ENCODE data around the gene WFS1.

The WFS1 gene

DNA sequence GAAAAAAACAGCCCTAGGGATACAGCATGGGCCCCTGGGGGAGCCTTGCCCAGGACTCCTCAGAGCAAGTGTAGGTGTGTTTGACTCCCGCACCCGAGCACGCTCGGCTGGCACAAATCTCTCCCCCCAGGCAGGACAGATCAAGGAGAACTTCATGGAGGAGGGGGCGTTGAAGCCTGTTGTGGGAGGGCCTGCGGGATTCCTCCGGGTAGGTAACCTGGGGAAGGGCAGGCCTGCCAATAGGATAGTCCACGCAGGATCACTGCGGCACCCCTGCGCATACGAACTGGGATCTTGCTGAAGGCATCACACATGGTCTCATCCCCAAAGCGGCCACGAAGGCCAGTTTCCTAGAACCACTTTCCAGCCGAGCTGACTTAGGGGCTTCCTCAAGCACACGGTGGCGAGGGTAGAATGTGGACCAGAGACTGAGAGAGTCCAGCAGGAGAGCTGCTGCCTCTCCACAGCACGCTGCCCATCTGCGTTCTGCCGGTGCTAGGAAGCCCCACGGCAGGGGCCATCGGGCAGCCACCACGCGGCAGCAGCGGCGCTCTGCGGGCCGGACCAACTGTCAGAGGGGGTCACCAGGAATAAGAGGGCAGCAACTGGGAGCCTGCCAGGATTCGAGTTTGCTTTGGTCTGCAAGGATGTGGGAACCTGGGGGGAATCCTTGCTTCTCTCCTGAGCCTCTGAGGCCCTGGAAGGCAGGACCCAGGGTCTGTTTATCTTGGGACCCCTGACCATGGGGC, 56.8 kb downstream of the WFS1 start:
- no peak overlapping the region for H3K4me3 ChIP-seq (ENCODE audit: low read depth, low read length)
- TF ChIP-seq, protein P1, sequence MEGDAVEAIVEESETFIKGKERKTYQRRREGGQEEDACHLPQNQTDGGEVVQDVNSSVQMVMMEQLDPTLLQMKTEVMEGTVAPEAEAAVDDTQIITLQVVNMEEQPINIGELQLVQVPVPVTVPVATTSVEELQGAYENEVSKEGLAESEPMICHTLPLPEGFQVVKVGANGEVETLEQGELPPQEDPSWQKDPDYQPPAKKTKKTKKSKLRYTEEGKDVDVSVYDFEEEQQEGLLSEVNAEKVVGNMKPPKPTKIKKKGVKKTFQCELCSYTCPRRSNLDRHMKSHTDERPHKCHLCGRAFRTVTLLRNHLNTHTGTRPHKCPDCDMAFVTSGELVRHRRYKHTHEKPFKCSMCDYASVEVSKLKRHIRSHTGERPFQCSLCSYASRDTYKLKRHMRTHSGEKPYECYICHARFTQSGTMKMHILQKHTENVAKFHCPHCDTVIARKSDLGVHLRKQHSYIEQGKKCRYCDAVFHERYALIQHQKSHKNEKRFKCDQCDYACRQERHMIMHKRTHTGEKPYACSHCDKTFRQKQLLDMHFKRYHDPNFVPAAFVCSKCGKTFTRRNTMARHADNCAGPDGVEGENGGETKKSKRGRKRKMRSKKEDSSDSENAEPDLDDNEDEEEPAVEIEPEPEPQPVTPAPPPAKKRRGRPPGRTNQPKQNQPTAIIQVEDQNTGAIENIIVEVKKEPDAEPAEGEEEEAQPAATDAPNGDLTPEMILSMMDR (IDR thresholded peaks at IDR 0.05; ENCODE audit: low read depth, low read length) = no peak

DNA sequence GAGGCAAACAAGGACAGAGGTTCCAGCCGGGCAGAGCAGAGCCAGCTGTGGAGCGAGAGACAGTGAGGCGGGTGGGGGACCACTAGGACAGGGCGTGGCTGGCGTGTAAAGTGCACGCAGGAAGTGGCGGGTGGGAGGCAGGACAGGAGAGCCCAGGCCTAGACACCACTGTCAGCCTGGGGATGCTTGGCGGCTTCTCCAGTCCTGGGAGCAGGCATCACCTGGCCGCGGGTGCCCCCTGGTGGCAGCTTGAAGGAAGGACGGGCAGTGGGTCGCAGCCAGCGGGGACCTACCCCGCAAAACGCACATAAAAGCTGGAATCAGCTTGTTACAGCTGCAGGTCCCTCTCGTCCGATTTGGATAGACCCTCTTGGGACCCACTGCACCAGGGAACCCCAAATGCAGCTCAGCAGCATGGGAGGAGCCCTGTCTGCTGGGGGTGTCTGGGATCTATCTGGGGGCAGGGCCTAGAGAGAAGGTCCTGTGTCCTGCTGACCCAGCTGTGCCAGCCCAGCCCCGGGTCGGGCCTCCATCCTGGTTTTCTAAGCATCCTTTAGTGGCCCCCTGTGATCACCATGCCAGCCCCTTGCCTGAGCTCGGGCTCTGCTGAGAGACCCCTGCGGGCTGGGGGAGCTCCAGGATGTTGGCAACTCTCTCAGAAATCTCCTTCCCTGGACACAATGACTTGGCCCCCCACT, 57.7 kb downstream of the WFS1 start:
- H3K4me3 ChIP-seq (ENCODE audit: low read depth, low read length) = no peak overlapping the region
- TF ChIP-seq, protein P1 (IDR thresholded peaks at IDR 0.05; ENCODE audit: low read depth, low read length) = peak; percentile 93

DNA sequence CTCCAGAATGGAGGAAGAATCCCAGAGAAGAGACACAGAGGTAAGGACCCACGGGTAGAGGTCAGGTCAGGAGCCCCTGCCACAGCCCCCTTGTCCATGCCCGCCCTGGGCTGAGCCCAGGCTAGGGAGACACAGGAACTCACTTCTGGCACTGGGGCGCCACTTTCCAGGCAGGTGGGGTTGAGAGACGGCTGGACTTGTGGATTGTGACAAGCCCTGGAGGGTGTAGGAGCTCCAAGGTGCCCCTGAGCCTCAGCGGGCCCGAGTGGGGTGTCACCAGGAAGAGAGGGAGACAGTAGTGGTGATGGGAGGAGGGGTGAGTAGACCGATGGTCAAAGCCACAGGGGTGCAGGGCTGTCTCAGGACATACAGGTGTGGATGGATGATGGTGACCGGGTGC, 58.9 kb downstream of the WFS1 start:
- H3K4me3 ChIP-seq (ENCODE audit: low read depth, low read length) = no peak overlapping the region
- TF ChIP-seq, protein P1 (IDR thresholded peaks at IDR 0.05; ENCODE audit: low read depth, low read length) = no peak

DNA sequence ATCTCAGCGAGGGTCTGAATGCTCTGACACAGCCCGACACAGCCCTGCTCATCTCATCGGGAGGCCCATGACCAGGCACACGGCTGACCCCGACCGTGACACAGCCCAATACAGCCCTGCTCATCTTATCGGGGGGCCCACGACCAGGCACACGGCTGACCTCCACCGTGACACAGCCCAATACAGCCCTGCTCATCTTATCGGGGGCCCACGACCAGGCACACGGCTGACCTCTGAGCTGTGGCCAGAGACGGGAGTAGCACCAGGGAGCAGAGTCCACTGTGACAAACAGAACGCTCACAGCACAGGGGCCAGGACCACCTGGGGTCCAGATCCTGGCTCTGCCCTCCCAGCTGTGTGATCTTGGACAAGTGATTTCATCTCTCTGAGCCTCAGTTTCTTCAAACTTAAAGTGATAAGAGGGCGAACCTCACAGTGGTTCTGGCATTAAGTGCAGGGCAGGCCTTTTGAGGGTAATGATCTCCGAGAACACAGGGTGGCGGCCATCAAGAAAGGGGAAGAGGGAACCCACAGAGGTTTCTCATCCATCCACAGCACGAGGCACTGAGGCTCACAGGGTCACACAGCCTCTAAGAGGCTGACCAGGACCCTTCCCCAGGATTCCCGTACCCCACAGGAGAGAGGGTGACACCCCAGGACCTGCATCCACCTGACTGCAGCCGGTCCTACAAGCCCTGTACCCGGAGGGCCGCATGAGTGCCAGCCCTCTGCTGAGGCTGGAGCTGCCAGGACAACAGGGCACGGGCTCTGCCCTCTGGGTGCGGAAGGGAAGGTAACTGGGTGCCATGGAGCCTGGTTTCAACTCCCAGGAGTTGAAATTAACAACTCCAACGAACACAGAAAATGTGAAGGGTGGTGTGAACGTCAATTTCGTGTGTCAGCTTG, 60.1 kb downstream of the WFS1 start:
- TF ChIP-seq, protein P1 (IDR thresholded peaks at IDR 0.05; ENCODE audit: low read depth, low read length) = no peak
- no peak overlapping the region for H3K4me3 ChIP-seq (ENCODE audit: low read depth, low read length)

DNA sequence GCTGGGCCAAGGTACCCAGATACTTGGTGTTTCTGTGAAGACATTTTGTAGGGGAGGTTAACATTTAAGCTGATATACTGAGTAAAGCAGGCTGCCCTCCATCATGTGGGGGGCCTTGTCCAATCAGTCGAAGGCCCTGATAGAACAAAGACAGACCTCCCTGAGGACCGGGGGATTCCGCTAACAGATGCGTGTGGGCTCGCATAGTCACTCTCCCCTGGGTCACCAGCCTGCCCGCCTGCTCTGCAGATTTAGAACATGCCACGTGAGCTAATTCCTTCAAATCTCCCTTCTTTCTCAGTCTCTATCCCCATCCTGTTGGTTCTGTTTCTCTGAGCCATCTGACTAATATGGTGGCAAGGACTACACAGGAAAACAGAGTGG, 60.7 kb downstream of the WFS1 start:
- TF ChIP-seq, protein P1 (IDR thresholded peaks at IDR 0.05; ENCODE audit: low read depth, low read length) = no peak
- no peak overlapping the region for H3K4me3 ChIP-seq (ENCODE audit: low read depth, low read length)

DNA sequence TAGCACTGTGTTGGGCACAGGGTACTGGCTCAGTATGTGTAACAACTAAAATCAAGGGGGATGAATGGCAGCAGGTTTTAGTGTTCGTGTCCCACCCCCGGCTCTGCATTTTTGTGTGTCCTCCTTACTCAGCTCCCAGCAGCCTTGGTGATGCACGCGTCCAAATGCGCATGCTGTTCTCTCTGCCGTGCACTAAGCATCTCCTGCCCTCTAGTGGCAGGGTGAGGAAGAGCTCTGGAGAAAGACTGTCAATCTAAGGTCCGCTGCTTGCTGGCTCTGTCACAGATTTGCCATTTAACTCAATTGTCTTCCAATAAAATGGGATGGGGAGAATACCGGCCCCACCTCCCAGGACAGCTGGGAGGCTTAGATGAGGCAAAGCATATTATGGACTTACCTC, 61.4 kb downstream of the WFS1 start:
- TF ChIP-seq, protein P1 (IDR thresholded peaks at IDR 0.05; ENCODE audit: low read depth, low read length) = peak; percentile 58; the same call in 1 of the 2 replicates

More for the DNA sequence above, 61.4 kb downstream of the WFS1 start:
- no peak overlapping the region for H3K4me3 ChIP-seq (ENCODE audit: low read depth, low read length)
